HG02981 (cell line): Measurements from ENCODE around the gene YPEL3.

Source experiments
- ATAC-seq: cut with Tn5 transposase; IDR thresholded peaks from one replicate; pipeline ENCODE4 v1.9.1; 2021; ENCODE audit warnings: mild to moderate bottlenecking, moderate library complexity; ENCODE audit not compliant: unreplicated experiment

YPEL3 gene

GRCh38 chr16:30052671-30053372, 43.2 kb downstream of the YPEL3 start:
- ATAC-seq: peak; percentile 50

GRCh38 chr16:30051518-30051917, 44.5 kb downstream of the YPEL3 start:
- no peak for ATAC-seq

- ATAC-seq: no peak
Observed at GRCh38 chr16:30049871-30050270, 46.1 kb downstream of the YPEL3 start.

GRCh38 chr16:30046588-30046987, 49.4 kb downstream of the YPEL3 start:
- ATAC-seq: no peak

- no peak for ATAC-seq
Observed at GRCh38 chr16:30046178-30046577, 49.8 kb downstream of the YPEL3 start.
